T-cell (primary cell): Measurements from ENCODE around the gene MEIS1. TPM values are rescaled to one million over a fixed set of nuclear protein-coding genes. Genes with fewer than 3 reads are reported as not detected.

ENCODE experiments used
- ATAC-seq, 4 experiments: fragments of 200-7000 bp in 3 of 4; fragments of 150-1000 bp in 1 of 4; cut with Tn5 transposase; replicated peaks in 1 of 4; 1 replicate in 3 of 4; 2 replicates in 1 of 4; pipeline ENCODE4 v1.10.0; 2021; ENCODE audit warnings: moderate library complexity in 3 of 4, mild to moderate bottlenecking in 2 of 4, moderate number of reproducible peaks in 1 of 4
- CTCF ChIA-PET, 2 donors: fragments of 300-600 bp; sonication (Branson Sonifier 250); formaldehyde crosslinking; loops; one replicate each; lab custom pipeline; 2022; ENCODE audit warnings: antibody characterized with exemption in 2 of 2; lab: Charles Lee
- POLR2A ChIA-PET, 2 donors: fragments of 300-600 bp; sonication (Branson Sonifier 250); formaldehyde crosslinking; loops; one replicate each; lab custom pipeline; 2022; ENCODE audit warnings: antibody characterized with exemption in 2 of 2; lab: Charles Lee
- DNase-seq, 35 experiments: peaks; one replicate each; pipeline versions ENCODE4 v3.0.0 to v3.0.0-alpha.2; 2013 to 2023
- H3K27ac ChIP-seq: one replicate; pipeline ENCODE4 v1.5.1; 2013; ENCODE audit warnings: low read length
- H3K27me3 ChIP-seq, 2 experiments: replicated peaks in 1 of 2; 1 replicate in 1 of 2; 2 replicates in 1 of 2; pipeline versions ENCODE4 v1.6.1 to v1.7.0; 2013; ENCODE audit warnings: low read length in 1 of 2, mixed read lengths in 1 of 2; ENCODE audit not compliant: control insufficient read depth in 2 of 2, insufficient read depth in 2 of 2; ENCODE audit errors: extremely low read depth in 1 of 2
- H3K36me3 ChIP-seq, 2 donors: 1 replicate in 1 of 2; 2 replicates in 1 of 2; pipeline versions ENCODE4 v1.6.1 to v1.7.0; 2013; ENCODE audit warnings: low read length in 1 of 2; ENCODE audit not compliant: control insufficient read depth in 2 of 2, insufficient read depth in 1 of 2; ENCODE audit errors: extremely low read depth in 1 of 2
- H3K4me1 ChIP-seq, 2 experiments: 1 replicate in 1 of 2; 2 replicates in 1 of 2; pipeline versions ENCODE4 v1.6.1 to v1.7.0; 2013; ENCODE audit warnings: low read length in 2 of 2, mixed read lengths in 1 of 2; ENCODE audit not compliant: insufficient read depth in 2 of 2, control insufficient read depth in 1 of 2; ENCODE audit errors: extremely low read depth in 1 of 2
- H3K4me3 ChIP-seq, 2 donors: 1 replicate in 1 of 2; 2 replicates in 1 of 2; pipeline versions ENCODE4 v1.5.1 to v1.7.0; 2013; ENCODE audit warnings: mild to moderate bottlenecking in 2 of 2, low read length in 1 of 2, moderate library complexity in 1 of 2; ENCODE audit not compliant: control insufficient read depth in 1 of 2; ENCODE audit errors: extremely low read depth in 1 of 2
- H3K9me3 ChIP-seq: 2 replicates; pipeline ENCODE4 v1.7.0; 2013
- H3K27ac Mint-ChIP-seq, 2 donors: one replicate each; pipeline ENCODE4 v1.8.0; 2020 to 2021; ENCODE audit warnings: mild to moderate bottlenecking in 2 of 2, mixed read lengths in 2 of 2
- H3K27me3 Mint-ChIP-seq, 2 donors: one replicate each; pipeline ENCODE4 v1.8.0; 2021 to 2022; ENCODE audit warnings: mixed read lengths in 2 of 2
- H3K36me3 Mint-ChIP-seq: one replicate; pipeline ENCODE4 v1.8.0; 2021; ENCODE audit warnings: mixed read lengths
- H3K4me1 Mint-ChIP-seq, 3 donors: one replicate each; pipeline ENCODE4 v1.8.0; 2020 to 2022; ENCODE audit warnings: mixed read lengths in 3 of 3, mild to moderate bottlenecking in 1 of 3
- H3K4me3 Mint-ChIP-seq, 3 donors: one replicate each; pipeline ENCODE4 v1.8.0; 2020 to 2022; ENCODE audit warnings: mild to moderate bottlenecking in 3 of 3, mixed read lengths in 3 of 3, moderate library complexity in 3 of 3
- H3K9me3 Mint-ChIP-seq, 3 donors: one replicate each; pipeline ENCODE4 v1.8.0; 2020 to 2022; ENCODE audit warnings: mixed read lengths in 3 of 3
- WGBS: methylation state at CpG from one replicate; pipeline ENCODE4 v1.1.5; 2013; ENCODE audit warnings: missing lambda C conversion rate; ENCODE audit not compliant: insufficient coverage; 5-methylcytosine and 5-hydroxymethylcytosine counted together
- total RNA-seq, 35 experiments: library from RNA in 6 of 35; stranded (reverse) in 6 of 35; fragments of 120-200 nt in 1 of 35; gene quantifications; one replicate each; pipeline versions ENCODE4 v1.2.1 to v1.2.4 and lab custom pipeline; 2013 to 2026

MEIS1 gene
- total RNA-seq, 5 donors from 2014 or later (not counting 1 experiment from before 2014, with no cell fraction given): 0.32 to 3.4 (median 0.90) TPM

DNA sequence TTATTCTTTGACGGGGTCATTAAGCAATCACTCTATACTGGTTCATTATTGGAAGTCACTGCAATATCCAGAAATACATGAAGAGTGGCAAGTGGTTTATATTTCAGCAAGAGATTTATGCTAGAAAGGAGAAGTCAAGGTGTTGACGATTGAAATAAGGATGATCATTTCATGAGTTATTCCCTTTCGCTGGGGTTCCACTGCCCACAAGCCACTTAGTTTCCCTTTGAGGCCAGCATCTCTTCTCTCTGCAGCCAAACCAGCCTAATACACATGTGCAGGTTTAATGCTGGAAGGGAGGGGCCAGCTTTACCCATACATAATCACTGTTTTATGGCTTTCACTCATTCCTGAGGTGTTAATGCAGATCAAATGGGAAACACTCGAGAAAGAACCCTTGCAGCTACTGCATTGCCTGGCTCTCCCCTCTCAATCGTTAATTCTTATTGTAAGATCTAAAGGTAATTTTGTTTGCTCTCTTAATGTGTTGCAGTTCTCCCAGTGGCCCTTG, 108.4 kb downstream of the MEIS1 start:
- no peaks in the 10 kb centered on the region for H3K27me3 ChIP-seq
- ChIA-PET POLR2A (interaction anchor here in 1 of 2 donors (0.6 kb wide), 1 partner anchor 13 kb away, joined by 5 read pairs; no protein-coding TSS in a partner anchor), CTCF (interaction anchor here in 1 of 2 donors (0.6 kb wide), 1 partner anchor 14 kb away, joined by 3 read pairs; no protein-coding TSS in a partner anchor)
- no peak overlapping the region for H3K27ac Mint-ChIP-seq
- no peaks in the 10 kb centered on the region for H3K36me3 Mint-ChIP-seq
- H3K9me3 ChIP-seq: no peaks in the 10 kb centered on the region
- WGBS: no CpG with 5 or more reads among the region's 5 CpGs
- no peaks in the 10 kb centered on the region for H3K36me3 ChIP-seq
- H3K4me1 Mint-ChIP-seq: no peaks in the 10 kb centered on the region
- no peak overlapping the region for H3K4me3 ChIP-seq
- no peak for DNase-seq
- H3K27ac ChIP-seq: no peak overlapping the region
- no peak overlapping the region for H3K4me3 Mint-ChIP-seq
- H3K4me1 ChIP-seq: no peaks in the 10 kb centered on the region
- H3K27me3 Mint-ChIP-seq: peaks cover 4 to 7% of the 10 kb centered on the region in 2 donors
- H3K9me3 Mint-ChIP-seq: peaks cover 0 to 1% (median 0%) of the 10 kb centered on the region in 3 donors
- no peak for ATAC-seq

DNA sequence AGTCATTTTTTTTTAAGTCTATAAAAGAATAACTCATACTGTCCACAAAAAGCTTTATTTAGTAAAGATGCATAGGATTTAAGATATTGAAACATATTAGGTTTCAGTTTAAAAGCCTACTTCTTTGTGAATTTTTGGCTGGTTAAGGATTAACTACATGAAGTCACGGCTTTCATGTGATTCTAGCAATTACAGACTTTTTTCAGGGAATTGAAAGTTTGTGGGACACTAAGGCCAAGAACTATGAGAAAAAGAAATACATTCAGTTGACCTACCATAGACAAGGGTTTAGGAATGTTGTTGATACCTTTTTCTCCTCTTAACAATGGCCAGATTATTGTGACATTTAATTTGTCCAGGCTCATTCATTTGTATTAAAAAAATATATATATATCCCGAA, 109.3 kb downstream of the MEIS1 start:
- ChIA-PET CTCF (no interaction called here), POLR2A (no interaction called here)
- H3K4me1 ChIP-seq: no peaks in the 10 kb centered on the region
- H3K9me3 ChIP-seq: no peaks in the 10 kb centered on the region
- no peaks in the 10 kb centered on the region for H3K4me1 Mint-ChIP-seq
- no peak for ATAC-seq
- no peaks in the 10 kb centered on the region for H3K9me3 Mint-ChIP-seq
- no peak for DNase-seq
- H3K36me3 ChIP-seq: no peaks in the 10 kb centered on the region
- H3K27ac ChIP-seq: no peak overlapping the region
- H3K4me3 Mint-ChIP-seq: no peak overlapping the region
- H3K27me3 ChIP-seq: no peaks in the 10 kb centered on the region
- H3K4me3 ChIP-seq: no peak overlapping the region
- H3K27ac Mint-ChIP-seq: no peak overlapping the region
- WGBS: no CpG with 5 or more reads among the region's 2 CpGs
- peaks cover 4 to 7% of the 10 kb centered on the region in 2 donors for H3K27me3 Mint-ChIP-seq
- no peaks in the 10 kb centered on the region for H3K36me3 Mint-ChIP-seq

DNA sequence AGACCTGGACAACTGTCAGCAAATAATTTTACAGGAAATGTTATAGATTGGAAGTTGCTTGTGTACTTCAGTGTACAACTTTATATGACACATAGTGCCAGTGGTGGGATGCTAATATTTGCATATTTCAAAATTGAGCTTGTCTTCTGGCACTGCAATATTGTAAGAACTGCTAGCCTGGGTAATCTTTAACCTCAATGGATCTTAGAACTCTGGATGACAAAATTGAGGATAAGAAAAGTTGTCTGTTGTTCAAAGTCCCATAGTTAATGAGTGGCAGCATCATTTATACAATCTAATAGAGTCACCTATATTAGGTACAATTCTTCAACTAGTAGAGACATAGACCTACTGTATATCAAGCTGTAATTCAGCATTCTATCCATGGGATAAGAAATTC, 110.3 kb downstream of the MEIS1 start:
- Mint-ChIP-seq H3K4me1 (no peaks in the 10 kb centered on the region), H3K27me3 (peaks cover 4 to 7% of the 10 kb centered on the region in 2 donors), H3K36me3 (no peaks in the 10 kb centered on the region), H3K27ac (no peak overlapping the region), H3K4me3 (no peak overlapping the region), H3K9me3 (no peaks in the 10 kb centered on the region)
- ChIA-PET POLR2A (no interaction called here), CTCF (no interaction called here)
- no peak overlapping the region for H3K4me3 ChIP-seq
- DNase-seq (no peak), ATAC-seq (no peak)
- no peaks in the 10 kb centered on the region for H3K4me1 ChIP-seq
- no peaks in the 10 kb centered on the region for H3K36me3 ChIP-seq
- H3K27me3 ChIP-seq: no peaks in the 10 kb centered on the region
- H3K27ac ChIP-seq: no peak overlapping the region
- H3K9me3 ChIP-seq: no peaks in the 10 kb centered on the region

DNA sequence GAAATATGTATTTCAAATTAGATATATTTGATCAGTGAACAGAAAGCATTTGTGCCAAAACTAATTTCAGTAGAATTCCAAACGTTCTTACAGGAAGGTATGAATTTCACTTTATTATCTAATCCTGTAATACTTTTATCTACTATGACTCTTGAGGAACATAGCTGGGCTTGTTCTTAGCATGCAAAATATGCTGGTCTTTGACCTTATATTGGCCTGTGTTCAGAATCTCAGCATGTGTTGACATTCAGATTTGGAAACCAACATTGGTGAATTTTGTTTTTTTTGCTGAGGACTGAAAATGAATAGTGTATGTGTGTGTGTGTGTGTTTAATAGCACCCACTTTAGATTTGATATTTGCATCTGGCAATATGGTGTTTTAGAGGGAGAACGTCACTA, 112.2 kb downstream of the MEIS1 start:
- Histone ChIP-seq H3K4me1 (no peaks in the 10 kb centered on the region), H3K27ac (no peak overlapping the region), H3K9me3 (no peaks in the 10 kb centered on the region), H3K36me3 (no peaks in the 10 kb centered on the region), H3K27me3 (no peaks in the 10 kb centered on the region), H3K4me3 (no peak overlapping the region)
- no peak overlapping the region for H3K4me3 Mint-ChIP-seq
- H3K36me3 Mint-ChIP-seq: no peaks in the 10 kb centered on the region
- no peak for ATAC-seq
- H3K9me3 Mint-ChIP-seq: no peaks in the 10 kb centered on the region
- peaks cover 5 to 7% of the 10 kb centered on the region in 2 donors for H3K27me3 Mint-ChIP-seq
- H3K27ac Mint-ChIP-seq: no peak overlapping the region
- CTCF ChIA-PET: no interaction called here
- no peaks in the 10 kb centered on the region for H3K4me1 Mint-ChIP-seq
- no peak for DNase-seq
- POLR2A ChIA-PET: no interaction called here
- WGBS: no CpG with 5 or more reads among the region's 2 CpGs

DNA sequence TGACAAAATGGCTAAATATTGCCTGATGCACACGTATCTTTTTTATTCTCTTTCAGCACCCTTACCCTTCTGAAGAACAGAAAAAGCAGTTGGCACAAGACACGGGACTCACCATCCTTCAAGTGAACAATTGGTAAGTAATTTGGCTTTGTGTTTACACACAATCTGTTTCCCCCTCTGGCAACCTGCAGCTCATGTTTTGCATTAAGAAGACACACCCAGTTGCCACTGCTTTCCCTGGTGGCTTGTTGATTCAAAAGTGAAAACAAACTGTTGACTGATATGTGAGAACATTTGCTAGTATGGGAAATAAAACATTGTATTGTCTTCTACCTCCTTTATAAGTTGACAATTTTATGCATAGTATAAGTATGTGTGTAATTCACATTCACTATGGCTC, 113.0 kb downstream of the MEIS1 start:
- no peak for DNase-seq
- no peaks in the 10 kb centered on the region for H3K4me1 ChIP-seq
- H3K36me3 Mint-ChIP-seq: no peaks in the 10 kb centered on the region
- no peaks in the 10 kb centered on the region for H3K27me3 ChIP-seq
- no peak overlapping the region for H3K4me3 ChIP-seq
- no peak for ATAC-seq
- H3K36me3 ChIP-seq: no peaks in the 10 kb centered on the region
- no CpG with 5 or more reads among the region's 2 CpGs for WGBS
- no peaks in the 10 kb centered on the region for H3K9me3 ChIP-seq
- no peak overlapping the region for H3K27ac ChIP-seq
- H3K4me1 Mint-ChIP-seq: no peaks in the 10 kb centered on the region
- no peak overlapping the region for H3K27ac Mint-ChIP-seq
- ChIA-PET CTCF (no interaction called here), POLR2A (no interaction called here)
- no peak overlapping the region for H3K4me3 Mint-ChIP-seq
- peaks cover 5 to 7% of the 10 kb centered on the region in 2 donors for H3K27me3 Mint-ChIP-seq
- H3K9me3 Mint-ChIP-seq: no peaks in the 10 kb centered on the region

DNA sequence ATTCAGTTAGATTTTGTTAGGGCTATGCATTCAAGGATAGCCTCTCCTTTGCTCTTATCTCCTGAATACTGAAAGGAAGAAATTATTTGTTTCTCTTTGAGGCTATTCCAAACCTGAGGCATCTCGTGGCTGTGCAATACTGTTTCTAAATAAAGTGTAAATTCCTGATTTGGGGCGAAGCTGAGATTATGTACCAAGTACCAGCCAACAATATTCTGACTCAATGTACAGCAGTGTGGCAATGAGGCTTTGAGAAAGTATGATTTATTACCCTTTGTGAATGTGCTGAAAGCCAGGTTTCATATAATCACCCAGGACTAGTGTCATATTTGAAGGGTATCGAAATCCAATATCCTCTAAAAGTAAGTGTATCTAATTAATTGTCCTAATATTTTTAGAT, 113.5 kb downstream of the MEIS1 start:
- no peaks in the 10 kb centered on the region for H3K27me3 ChIP-seq
- POLR2A ChIA-PET: no interaction called here
- Mint-ChIP-seq H3K4me3 (no peak overlapping the region), H3K4me1 (no peaks in the 10 kb centered on the region), H3K36me3 (no peaks in the 10 kb centered on the region), H3K9me3 (no peaks in the 10 kb centered on the region), H3K27me3 (peaks cover 5 to 7% of the 10 kb centered on the region in 2 donors), H3K27ac (no peak overlapping the region)
- DNase-seq (no peak), ATAC-seq (no peak)
- H3K4me3 ChIP-seq: no peak overlapping the region
- no peaks in the 10 kb centered on the region for H3K36me3 ChIP-seq
- H3K9me3 ChIP-seq: no peaks in the 10 kb centered on the region
- WGBS: no CpG with 5 or more reads among the region's 3 CpGs
- no peaks in the 10 kb centered on the region for H3K4me1 ChIP-seq
- no peak overlapping the region for H3K27ac ChIP-seq
- CTCF ChIA-PET: no interaction called here

DNA sequence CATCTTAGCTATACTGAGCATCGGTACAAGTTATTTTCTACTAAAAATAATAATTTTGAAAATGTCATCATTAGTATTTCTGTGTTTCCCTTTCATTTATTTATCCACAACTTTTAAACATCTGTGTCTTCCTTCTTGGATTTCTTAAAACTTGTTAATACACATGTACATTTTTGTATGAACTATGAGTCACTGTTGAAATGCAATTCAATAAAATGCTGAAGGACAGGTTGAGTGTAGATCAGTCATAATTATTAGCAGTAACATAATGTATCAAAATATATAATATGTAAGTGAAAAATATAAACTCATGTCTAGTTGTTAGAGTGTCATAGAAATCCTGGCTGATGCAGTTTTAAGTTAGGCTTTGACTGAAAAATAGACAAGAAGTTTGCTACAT, 115.9 kb downstream of the MEIS1 start:
- H3K4me1 Mint-ChIP-seq: peaks cover 0 to 5% (median 1%) of the 10 kb centered on the region in 3 donors
- no peaks in the 10 kb centered on the region for H3K4me1 ChIP-seq
- no peaks in the 10 kb centered on the region for H3K9me3 ChIP-seq
- WGBS: no CpG with 5 or more reads among the region's 1 CpG
- no peaks in the 10 kb centered on the region for H3K36me3 Mint-ChIP-seq
- H3K36me3 ChIP-seq: no peaks in the 10 kb centered on the region
- ChIA-PET POLR2A (no interaction called here), CTCF (no interaction called here)
- ATAC-seq (no peak), DNase-seq (no peak)
- H3K27ac Mint-ChIP-seq: no peak overlapping the region
- peaks cover 0 to under 1% (median 0%) of the 10 kb centered on the region in 3 donors for H3K9me3 Mint-ChIP-seq
- no peak overlapping the region for H3K27ac ChIP-seq
- no peaks in the 10 kb centered on the region for H3K27me3 ChIP-seq
- H3K27me3 Mint-ChIP-seq: peaks cover 3 to 7% of the 10 kb centered on the region in 2 donors
- no peak overlapping the region for H3K4me3 Mint-ChIP-seq
- H3K4me3 ChIP-seq: no peak overlapping the region
